ENCODE data around the gene ERBB4.
"Not testable (repeated sequence)": the region's sequence is repeated elsewhere in the genome, so short reads cannot be mapped to it uniquely, and the experiment has no call there.

Gene ERBB4

DNA sequence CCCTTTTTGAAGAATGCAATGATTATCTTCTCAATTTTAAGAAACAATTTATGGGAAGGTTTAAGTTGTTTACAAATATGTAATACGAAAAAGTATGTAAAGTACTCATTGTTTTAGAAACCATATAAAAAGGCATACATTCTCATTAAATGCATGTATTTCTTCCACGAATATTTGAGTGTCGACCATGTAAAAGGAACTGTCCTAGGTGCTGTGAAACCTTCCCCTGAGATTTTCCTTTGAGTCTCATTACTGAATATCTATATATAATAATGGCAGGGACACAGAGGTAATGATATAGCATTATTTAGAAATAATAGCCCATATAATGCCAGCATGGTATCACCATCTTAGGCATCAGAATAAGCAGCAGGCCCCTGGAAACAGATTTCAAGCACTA lies 239.3 kb downstream of the ERBB4 start:
- no peak for DNase-seq (ENCODE audit: low spot score)

DNA sequence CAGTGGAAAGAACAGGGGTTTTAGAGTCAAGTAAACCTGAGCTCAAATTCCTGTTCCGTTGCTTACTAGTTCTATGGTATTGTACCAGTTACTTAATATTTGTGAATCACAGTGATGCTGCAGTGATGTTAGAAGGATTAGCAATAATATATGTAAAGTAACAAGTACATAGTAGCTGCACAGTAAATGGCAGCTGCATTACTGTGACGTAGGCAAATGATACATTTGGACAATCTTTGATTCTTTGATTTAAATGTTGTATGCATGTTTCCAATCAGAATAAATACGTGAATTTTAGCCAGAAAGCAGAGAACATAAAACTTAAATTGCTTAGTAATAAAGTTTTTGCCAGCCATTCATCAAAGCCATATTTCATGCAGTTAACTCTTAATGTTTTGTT lies 243.0 kb downstream of the ERBB4 start:
- DNase-seq (ENCODE audit: low spot score): no peak

DNA sequence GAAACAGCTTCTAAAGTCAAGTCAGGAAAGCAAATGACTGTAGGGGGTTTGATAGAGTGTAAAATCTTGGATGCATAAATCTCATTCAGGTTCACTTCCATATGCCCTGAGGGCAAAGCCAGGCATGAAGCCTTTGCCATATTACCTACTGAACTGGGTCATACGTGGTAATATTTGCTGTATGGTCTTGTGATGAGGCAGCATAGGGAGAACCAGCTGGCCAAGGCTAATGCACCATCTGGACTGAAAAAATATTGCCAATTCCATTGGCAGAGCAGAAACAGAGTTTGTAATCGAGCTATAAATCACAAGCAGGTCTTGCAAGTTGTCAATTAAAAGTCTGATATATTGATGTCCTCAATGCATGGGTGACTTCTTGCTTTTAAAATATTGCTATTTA lies 243.8 kb downstream of the ERBB4 start:
- no peak for DNase-seq (ENCODE audit: low spot score)

DNA sequence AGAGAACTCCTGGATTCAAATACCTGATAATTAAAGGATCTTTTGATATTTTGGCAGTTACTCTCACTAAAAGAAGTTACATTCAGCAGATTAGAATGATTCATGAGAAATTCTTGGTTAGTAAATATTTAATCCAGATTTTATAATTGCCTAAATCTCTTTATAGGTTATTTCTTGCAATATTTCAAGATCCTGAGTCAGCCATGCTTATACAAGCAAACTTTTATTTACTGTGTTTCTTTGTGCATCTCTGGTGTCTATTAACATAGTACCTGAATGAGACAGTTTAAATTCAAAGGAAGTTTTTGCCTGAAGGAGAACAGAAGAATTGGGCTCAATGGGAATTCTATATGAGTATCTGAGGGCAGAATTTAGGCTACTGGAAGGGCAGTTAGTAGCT lies 249.3 kb downstream of the ERBB4 start:
- DNase-seq (ENCODE audit: low spot score): no peak

DNA sequence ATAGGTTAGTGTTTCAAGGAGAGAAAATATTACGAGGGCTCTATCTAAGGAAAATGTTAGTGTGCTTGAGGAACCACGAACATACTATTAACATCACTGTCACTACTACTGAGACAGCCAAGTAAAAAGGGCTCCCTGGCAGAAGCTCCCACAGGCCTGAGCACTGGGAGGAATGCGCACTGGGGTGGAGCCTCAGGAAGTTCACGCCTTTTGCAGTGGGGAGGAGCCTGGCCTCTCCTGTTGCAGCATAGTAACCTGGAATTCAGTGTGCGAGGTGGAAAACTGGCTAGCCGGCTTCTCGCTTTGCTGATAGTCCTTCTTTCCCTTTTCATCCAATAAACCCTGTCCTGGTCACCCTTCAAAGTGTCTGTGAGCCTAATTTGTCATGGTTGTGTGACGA lies 250.3 kb downstream of the ERBB4 start:
- no peak for DNase-seq (ENCODE audit: low spot score)

DNA sequence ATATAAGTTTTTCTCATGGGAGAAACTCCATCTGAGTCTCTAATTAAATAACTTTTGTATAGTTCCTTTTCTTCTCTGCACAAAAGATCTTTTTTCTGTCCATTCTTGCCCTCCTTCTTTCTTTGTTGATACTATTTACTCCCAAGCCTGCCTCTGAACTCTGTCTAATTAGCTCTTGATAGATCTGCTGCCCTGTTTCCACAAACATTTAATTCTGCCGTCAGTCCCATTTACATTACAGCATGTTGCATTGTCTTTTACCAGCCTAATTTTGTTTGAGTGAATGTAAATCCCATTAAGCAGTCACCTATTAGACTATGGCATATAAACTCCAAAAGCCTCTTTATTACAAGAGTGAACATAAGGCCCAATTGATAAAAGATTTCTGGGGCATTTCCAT lies 254.4 kb downstream of the ERBB4 start:
- DNase-seq (ENCODE audit: low spot score): no peak

DNA sequence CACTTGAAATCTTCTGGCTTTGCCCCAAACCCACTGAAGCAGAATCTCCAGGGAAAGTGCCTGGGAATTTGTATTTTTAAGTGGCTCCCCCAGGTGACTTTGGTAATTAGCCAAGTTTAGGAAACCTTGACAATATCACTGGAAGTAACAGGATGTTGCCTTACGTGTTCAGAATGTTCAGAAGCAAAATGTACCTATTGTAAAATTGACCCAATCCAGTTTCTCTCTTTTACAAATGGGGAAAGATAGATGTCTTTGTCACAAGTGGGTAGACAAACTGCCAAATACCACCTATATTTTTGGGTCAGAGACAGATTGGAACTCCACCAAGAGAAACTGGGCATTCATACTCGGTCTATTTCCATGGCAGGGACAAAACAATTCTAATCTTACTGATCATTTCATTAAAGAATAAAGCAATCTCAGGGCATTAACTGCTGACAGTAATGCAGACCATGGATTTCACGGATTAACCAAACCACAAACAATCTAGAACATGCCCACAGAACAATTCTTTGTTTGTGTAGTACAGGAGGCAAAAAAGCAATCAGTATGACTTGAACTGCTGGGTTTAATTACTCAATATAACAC lies 255.8 kb downstream of the ERBB4 start:
- no peak for DNase-seq (ENCODE audit: low spot score)

DNA sequence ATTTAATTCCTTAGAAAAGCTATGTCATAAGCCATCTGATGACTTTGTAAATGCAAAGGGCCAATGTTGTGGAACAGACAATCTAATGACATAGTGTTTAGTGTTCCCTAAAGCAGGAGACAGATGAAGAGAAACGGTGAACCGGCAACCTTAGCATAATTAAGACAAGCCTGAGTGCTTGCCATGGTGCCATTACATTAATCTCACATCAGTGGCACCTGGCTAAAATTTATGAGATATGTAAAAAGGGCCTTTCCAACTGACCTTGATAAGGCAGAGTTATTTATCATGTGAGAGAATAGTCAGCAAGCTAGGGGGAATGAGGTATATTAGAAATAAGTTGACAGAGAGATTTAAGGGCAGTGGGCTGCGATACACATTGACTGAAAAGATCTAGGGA lies 261.8 kb downstream of the ERBB4 start:
- DNase-seq (ENCODE audit: low spot score): no peak

DNA sequence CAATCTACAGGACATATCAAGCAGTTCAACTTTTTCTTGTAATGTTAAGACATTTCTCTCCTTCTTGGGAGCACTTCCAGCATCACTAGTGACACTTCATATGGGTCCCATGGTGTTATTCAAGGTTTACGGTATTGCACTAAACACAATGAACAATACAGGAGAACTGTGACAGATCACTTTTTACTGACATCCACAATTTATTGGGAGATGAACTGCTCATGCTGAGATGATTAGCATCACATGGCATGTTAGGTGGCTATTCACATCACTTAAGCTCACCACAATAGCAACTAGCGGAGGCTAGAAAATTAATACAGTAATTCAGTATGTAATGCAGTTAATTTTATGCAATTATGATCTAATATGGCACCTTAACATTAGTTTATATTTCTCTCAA lies 264.4 kb downstream of the ERBB4 start:
- DNase-seq (ENCODE audit: low spot score): no peak

DNA sequence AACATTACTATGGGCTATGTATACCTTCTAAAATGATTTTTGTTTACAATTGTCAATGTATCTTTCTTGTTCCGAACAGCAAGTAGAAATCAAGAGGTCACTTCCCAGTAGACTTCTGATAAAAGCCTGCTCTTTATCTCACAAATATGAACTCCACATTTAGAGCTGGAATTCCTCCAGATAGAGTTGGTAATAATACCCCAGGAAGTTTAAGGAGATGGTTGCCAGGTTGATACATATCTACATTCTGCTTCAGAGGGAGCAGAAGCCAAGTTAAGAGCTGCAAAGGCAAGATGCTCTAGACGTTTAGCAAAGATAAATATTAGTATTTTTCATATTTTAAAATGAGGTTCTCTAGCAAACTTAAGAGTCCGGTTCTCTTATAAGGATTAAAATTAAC lies 267.0 kb downstream of the ERBB4 start:
- no peak for DNase-seq (ENCODE audit: low spot score)

DNA sequence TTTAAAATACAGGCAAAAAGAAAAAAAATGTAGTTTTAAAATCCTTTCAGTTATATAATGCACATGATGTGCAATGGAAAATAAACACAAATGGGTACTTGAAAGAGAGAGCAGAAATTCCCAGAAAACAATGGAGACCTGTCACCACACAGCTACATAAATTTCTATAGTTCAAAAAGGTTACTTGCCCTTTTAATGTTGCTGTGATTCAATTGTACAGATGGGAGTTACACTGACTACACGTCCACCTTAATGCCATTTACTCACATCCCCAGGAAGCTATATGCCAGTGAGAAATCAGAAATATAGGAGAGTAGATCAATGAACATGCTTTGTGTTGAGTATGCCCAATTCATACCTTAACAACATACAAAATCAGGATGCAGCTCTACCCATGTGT lies 269.6 kb downstream of the ERBB4 start:
- no peak for DNase-seq (ENCODE audit: low spot score)

DNA sequence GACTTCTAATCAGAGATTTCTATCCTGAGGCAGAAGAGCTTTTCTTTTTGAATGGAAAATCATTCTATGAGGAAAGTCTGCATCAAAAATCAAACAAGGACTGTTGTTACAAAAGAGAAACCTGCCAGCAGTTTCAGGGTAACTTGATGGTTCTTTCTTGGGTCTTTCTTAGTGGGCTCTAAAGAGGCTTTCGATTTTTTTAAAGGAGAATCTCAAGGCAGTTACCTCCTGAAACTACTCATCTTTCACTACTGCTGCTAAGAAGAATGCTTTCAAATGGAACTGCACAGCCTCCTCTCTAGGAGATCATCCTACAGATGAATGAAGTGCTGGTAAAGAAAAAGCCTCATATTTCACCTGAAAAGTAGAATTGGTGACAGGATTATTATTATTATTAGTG lies 272.3 kb downstream of the ERBB4 start:
- no peak for DNase-seq (ENCODE audit: low spot score)

DNA sequence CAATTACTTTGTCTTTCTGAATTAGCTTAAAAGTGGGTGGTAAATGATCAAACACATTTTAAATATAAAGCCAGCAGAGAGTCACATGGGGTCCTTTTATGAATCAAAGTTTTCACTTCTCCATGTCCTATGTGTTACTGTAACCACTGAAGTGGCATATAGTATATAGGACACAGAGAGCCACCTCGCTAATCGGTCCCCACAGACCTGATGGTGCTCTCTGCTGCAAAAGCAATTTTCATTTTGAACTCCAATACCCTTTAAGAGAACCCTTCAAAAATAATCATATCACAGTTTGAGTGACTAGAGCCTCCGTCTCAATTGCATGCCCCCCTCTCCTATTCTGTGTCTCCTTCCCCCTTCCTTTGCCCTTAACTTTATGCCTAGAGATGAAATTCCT lies 272.8 kb downstream of the ERBB4 start:
- DNase-seq (ENCODE audit: low spot score): no peak

DNA sequence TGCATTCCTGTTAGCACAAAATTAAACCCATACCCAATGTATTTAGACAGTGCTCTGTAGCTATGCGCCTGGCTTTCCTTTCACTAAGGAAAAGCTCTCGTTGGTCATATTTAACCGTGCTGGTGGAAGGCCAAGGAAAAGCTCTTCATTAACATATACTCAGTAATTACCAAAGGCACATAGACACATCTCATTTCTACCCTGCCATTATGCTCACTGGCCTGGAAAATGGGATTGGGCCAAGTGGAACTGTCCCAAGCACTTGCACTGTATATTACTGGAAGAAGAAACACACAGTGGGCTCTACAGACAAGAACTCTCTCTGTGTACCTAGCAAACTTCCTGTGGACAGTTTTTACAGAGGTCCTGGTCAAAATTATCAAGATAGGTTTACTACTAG lies 274.4 kb downstream of the ERBB4 start:
- no peak for DNase-seq (ENCODE audit: low spot score)

DNA sequence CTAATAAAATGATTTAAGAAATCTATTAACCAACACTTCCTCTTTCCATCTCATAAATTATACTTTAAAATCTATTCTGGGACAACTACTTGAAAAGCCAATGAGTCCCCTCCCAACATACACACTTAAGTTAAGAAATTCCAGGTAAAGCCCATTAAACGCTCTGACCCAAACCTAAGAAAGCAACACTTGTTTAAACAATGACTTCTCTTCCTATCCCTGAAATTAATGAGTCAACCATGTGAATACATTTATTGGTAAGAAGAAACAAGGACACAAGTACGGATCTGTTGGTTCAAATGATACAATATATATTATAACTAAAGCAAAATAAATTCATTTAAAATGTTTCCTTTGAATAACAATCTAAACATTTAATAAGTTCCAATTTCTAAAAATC lies 279.4 kb downstream of the ERBB4 start:
- DNase-seq (ENCODE audit: low spot score): no peak

DNA sequence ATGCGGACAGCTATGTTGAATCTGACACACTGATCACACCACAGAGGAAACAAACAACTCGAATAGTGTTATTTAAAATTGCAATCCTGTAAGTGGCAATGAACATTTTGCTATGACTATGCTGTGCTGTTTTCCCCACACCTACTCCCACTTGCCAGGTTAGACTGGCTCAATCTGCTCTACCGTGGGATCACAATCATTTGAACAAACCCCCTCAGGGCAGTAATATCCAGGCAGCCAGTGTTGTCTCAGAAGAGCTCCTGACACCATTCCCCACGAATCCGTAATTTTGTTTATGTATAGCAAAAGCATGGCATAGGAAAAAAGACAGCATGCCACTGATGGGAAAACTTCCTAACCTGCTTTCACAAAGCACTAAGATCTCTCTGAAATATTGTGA lies 284.3 kb downstream of the ERBB4 start:
- DNase-seq (ENCODE audit: low spot score): no peak

DNA sequence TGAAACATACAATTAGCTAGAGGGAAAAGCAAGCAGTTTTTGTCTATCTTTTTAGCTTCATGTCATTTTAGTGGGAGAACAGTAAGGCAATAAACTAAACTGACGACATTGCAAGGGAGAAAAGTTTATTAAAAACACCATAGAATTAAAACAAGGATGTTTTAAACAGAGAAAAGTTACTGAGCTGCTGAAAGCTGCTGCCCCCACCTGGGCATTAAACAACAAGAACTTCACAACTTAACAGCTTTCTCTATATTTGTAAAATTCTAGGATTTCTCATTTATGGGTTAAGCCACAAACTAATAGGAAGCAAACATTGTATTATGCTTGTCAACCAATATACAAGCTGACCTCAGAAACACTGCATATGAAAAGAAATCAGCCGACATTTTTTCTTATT lies 289.2 kb downstream of the ERBB4 start:
- no peak for DNase-seq (ENCODE audit: low spot score)

DNA sequence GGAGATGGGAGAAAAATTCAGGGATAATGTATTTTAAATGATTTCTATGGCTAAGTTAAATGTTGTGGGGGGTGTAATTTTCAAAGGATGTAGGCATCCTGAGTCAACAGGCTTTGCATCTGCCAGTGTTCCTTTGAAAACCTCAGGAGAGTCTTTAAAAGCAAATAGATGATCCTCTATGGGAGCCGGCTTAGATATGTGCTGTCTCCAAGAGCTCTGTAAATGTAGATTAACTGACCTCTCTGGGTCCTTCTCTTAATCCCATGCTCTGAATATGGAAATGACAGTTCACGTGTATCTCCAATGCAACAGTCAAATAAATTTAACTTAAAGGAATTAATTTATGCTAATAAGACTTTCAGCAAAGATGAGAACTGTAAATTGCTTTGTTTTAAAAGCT lies 292.7 kb downstream of the ERBB4 start:
- DNase-seq (ENCODE audit: low spot score): no peak

DNA sequence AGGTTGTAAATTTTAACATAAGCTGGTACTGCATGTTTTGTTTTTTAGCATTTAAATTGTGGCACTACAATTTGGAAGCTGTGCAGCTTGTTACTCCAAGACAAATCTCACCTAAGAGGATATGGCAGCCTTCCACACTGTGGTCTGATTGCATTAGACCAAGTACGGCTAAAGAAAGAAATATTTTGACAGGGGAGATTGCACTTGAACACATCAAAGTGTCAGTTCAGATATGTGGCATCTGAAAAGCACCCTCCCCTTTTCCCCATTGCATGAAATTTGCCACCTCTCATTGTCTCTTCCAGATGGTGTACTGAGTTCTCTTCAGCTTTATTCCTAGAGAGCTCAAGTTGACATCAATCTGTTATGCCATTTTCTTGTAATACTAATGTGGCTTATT lies 295.9 kb downstream of the ERBB4 start:
- no peak for DNase-seq (ENCODE audit: low spot score)

DNA sequence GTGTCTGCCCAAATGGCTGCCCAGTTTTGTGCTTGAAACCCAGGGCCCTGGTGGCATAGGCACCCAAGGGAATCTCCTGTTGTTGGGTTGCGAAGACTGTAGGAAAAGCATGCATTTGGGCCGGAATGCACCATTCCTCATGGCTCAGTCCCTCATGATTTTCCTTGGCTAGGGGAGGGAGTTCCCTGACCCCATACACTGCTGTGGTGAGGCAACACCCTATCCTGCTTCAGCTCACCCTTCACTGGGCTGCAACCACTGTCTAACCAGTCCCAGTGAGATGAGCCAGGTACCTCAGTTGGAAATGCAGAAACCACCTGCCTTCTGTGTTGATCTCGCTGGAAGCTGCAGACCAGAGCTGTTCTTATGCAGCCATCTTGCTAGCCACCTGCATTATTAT lies 300.4 kb downstream of the ERBB4 start:
- not testable (repeated sequence) for DNase-seq (ENCODE audit: low spot score)

DNA sequence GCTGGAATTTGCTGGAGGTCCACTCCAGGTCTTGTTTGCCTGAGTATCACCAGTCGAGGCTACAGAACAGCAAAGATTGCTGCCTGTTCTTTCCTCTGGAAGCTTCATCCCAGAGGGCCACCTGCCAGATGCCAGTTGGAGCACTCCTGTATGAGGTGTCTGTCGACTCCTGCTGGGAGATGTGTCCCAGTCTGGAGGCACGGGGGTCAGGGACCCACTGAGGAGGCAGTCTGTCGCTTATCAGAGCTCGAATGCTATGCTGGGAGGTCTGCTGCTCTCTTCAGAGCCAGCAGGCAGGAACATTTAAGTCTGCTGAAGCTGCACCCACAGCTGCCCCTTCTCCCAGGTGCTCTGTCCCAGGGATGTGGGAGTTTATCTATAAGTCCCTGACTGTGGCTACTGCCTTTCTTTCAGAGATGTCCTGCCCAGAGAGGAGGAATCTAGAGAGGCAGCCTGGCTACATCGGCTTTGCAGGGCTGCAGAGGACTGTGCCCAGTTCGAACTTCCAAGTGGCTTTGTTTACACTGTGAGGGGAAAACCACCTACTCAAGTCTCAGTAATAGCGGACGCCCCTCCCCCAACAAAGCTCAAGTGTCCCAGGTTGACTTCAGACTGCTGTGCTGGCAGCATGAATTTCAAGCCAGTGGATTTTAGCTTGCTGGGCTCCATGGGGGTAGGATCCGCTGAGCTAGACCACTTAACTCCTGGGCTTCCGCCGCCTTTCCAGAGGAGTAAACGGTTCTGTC lies 301.1 kb downstream of the ERBB4 start:
- DNase-seq (ENCODE audit: low spot score): no peak

DNA sequence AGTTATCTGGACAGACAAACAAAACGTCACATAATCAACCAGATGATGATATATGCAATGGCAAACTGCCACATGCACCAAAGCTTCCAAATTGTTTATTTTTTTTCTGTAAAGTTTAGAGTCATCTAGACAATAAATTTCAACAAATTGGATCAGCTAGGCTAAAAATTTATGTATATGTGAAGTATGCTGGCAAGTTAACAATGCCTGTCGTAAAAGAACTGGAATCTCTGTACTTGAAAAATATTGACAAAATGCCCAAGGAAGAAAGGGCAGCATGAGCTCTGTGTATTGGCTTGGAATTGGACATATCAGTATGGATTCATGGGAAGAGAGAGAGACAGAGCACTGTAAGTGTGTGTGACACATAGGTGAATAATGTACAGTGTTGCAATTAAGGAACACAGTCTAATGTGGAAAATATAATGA lies 309.8 kb downstream of the ERBB4 start:
- DNase-seq (ENCODE audit: low spot score): no peak

DNA sequence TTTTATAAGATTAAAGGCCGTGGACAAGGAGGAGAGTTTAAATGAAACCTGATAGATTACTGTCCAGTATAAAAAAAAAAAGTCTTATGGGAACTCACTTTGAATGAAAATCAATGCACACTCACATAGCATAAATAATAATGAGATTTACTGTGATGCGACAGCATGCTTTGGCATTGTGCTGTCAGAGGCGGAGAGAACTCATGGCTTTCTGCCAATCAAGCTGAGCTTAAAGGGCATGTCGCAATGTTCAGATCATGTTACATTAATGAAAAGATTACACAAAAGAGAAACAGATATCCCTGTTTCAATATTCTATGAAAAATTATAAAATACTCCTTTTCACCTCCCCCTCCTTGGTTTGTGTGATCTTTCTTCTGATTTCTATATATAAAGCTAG lies 310.8 kb downstream of the ERBB4 start:
- DNase-seq (ENCODE audit: low spot score): peak; percentile 7

DNA sequence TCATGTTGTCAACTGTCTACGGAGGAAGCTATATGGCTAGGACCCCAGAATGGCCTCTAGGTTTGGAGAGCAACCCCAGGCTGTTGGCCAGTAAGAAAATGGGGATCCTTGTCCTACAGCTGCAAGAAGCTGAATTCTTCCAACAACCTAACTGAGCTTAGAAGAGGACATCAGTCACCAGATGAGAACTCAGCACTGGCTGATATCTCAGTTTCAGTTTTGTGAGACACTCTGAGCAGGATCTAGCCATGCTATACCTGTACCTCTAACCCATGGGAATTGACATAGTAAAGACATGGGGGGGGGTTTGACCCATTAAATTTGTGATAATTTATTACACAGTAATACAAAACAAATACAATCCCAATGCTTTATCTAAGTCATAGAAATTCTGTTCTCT lies 312.5 kb downstream of the ERBB4 start:
- DNase-seq (ENCODE audit: low spot score): no peak
